NK-92 treated with Interleukin-12 subunit alpha and Interleukin-12 subunit beta, amount 100 ng/mL, for 24 hours (cell line): ENCODE results near the gene AGAP1.

Source experiments
- DNase-seq: peaks from one replicate; lab custom pipeline; 2025; lab: John Stamatoyannopoulos, UW

AGAP1 gene

DNA sequence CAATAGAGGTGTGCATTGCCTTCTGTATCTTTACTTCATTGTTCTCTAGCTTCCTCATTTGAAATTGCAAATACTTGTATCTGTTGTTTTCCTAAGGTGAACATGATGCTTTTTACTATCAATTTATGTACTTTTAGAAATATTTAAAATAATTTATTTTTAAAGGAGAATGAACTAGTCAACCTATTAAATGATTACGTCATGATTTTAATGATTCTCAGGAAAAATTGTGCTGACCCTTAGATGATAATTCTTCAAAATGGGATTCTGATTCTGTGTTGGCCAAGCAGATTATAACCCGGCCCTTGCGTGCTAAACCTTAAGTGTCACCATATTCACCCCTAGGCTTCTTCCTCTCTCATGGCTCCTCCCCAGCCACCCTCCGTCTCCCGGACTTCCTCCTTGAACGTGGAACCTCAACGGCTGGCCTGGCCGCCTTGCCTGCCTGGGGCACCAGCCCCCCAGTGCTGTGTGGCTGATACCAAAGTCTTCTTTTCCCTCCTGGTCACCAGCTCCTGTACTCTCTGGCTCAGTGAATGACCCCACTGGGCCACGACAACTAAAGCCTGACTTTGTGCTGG, 382.3 kb downstream of the AGAP1 start:
- no peak for DNase-seq

GRCh38 chr2:235877275-235877802, 383.5 kb downstream of the AGAP1 start:
- DNase-seq, result no peak

DNA sequence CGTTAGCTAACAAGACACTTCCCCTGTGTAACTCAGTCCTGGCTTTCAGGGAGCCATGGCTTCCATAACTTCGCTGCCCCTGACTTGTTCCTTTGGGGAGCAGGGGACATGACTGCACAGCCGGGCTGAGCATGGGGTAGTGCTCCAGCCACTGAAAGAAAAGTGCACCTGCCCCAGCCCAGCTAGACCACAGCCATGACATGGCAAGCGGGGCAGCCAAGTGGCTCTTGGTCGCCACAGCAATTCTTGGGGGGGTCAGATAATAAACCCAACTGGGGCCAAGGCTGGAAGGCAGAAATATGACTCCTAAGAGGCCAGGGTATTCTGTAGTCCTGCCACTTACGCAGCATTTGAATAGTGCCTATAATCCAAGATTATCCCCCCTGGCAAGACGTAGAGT, 385.3 kb downstream of the AGAP1 start:
- no peak for DNase-seq

- no peak for DNase-seq
These were observed 389.8 kb downstream of the AGAP1 start for GRCh38 chr2:235883675-235884074.

- DNase-seq, result no peak
These were observed 395.4 kb downstream of the AGAP1 start for GRCh38 chr2:235889302-235889630.

- DNase-seq, result no peak
These were observed 399.4 kb downstream of the AGAP1 start for GRCh38 chr2:235893129-235893698.

DNA sequence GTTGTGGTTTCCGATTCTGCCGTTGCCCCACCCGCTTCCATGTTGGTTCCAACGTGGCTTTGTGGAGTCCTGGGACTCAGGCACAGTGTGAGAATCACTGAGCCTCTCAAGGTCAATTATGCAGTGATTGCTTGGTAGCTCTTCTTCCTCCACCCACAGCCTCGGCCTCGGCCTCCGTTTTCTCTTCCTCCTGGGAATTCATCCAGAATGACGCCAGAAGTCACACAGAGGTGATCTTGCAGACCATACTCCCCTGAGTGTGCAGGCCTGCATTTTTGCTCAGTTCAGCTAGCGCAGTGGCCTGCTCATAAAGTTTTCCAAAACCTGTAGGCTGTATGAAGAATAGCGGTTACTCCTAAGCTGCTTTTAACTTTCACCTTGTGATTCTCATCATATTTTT, 401.0 kb downstream of the AGAP1 start:
- no peak for DNase-seq

DNA sequence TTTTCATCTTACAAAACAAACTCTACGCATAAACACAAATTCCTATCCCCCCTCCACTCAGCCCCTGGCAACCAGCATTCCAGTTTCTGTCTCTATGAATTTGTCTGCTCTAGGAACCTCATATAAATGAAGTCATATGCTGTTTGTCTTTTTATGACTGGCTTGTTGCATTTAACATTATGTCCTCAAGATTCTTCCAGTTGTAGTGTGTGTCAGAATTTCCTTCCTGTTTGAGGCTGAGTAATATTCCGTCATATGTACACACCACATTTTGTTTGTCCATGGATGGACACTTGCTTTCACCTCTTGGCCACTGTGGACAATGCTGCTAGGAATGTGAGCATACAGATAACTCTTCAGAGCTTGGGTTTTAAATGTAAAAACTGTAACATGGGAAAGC, 402.2 kb downstream of the AGAP1 start:
- no peak for DNase-seq

- no peak for DNase-seq
These were observed 404.1 kb downstream of the AGAP1 start for GRCh38 chr2:235897992-235898391.

DNA sequence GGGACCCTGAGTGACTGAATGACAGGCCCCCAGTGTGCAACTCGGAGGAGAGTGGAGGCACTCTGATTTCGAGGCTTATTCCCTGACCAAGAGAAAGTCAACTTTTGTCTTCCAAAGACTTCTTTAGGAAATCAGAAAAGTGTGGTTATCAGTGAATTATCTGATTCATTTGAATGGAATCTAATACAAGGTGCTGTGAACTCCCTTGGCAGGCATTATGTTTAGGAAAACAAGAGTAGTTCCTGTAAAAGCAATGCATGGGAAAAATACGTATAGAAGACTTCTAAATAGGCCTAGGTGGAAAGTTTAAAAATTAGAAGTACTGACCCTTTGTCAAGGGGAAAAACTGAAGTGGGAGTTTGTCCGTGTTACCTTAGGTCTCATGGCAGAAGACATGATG, 404.9 kb downstream of the AGAP1 start:
- no peak for DNase-seq

- DNase-seq, result no peak
These were observed 406.8 kb downstream of the AGAP1 start for GRCh38 chr2:235900631-235901030.

DNA sequence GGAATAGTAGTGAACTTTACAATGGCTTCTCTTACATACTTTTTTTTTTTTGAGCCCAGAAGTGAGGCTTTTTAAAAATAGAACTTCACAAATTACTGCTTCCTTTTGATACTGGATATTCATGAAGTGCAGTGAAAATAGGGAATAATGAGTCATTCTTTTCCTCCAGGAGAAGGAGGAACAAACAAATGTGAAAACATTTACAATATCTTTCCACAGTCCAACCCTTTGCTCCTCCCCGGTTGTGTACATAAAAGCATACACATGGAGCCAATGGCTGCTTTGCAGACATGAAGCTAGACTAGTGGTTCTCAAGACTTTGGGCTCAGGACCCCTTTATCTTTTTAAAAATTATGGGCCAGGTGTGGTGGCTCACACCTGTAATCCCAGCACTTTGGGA, 407.4 kb downstream of the AGAP1 start:
- DNase-seq, result no peak

DNA sequence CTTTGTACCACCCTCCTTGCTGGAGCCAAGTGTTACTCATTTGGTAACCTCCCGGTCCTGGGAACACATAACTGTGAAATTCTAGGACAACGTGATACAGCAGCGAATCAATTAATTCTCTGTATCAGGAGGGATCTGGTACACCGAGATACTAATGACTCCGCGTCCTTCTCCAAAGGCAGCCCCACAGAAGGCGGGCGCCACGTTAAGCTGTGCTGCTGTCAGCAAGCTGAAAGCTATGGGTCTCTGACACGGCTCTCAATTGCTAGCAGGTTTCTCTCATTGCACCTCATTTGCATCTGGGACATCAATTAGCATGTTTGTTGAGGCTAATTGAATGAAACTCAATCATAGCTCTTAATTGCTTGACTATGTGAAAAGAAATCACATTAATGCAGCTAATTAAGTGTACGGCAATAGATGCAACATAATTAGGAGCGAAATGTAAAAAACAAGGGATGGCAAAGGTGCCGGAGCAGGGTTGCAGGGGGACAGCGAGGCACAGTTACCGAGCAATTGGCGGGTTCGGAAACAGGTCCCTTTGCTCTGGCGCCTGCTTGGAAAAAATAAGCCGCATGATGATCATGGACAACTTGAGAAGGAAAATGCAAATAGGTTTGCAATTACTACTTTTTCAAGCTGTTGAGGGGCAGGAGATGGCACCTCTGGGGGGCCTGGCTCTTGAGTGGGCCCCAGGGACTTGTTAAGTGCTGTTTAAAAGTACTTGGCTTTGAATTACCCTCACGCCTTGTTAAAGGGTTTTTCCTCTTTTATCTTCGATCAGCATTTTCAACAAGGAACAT, 410.1 kb downstream of the AGAP1 start:
- DNase-seq, result no peak

GRCh38 chr2:235904585-235904931, 410.7 kb downstream of the AGAP1 start:
- no peak for DNase-seq

- no peak for DNase-seq
These were observed 415.0 kb downstream of the AGAP1 start for GRCh38 chr2:235908826-235909225.

DNA sequence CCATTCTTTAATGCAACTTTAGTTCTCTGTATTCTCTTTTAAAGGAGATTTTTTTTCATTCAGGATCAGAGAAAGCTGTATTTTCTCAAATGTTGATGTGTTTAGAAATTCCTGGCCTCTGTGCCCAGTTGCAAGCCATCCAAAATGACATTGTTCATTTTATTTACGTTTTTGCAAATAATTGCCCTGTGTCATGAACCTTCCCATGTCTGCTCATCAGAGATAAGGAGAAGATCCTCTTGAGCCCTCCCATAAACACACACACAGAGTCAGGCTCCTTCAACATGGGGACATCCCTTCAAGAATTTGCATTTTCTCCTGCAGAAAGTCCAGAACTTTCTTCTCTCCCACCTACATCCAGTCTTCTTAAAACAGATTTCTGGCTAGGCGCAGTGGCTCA, 415.5 kb downstream of the AGAP1 start:
- no peak for DNase-seq

- DNase-seq, result no peak
These were observed 416.2 kb downstream of the AGAP1 start for GRCh38 chr2:235910067-235910466.

DNA sequence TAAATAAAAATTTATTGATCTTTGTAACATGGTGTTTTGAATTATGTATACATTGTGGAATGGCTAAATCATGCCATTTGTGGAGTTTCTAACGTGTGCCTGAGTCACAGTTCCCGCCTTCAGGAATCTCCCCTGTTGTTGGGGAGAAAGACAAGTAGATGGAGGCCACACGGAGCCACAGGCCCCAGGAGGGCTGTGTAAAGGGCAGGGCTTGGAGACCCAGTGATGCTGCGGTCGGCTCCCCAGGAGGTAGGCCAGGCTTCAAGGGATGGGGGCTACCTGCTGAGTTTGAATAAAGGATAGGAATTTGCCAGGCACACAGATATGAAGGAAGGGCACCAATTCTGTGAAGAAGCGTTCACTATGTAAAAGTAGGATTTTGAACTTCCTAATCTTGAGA, 417.3 kb downstream of the AGAP1 start:
- DNase-seq, result no peak

GRCh38 chr2:235911633-235912233, 417.9 kb downstream of the AGAP1 start:
- DNase-seq, result no peak

GRCh38 chr2:235914756-235915155, 420.9 kb downstream of the AGAP1 start:
- DNase-seq, result no peak

DNA sequence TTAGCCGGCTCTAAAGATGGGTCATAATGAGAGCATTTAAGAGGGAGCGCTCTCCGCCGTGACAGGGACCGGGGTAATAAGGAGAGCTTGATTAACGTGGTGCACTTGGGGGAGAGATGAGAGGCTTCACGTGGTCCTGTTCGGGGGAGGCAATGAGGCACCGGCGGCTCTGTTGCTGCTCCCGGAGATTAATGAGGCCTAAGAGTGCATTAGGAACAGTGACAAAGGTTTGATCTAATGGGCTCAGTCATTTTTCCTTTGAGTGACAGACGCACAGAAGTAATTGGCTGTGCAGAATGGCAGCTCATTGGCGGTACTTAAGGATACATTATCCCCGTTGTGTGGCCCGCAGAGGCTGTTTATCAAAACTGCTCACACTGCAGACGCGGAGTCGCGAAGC, 423.7 kb downstream of the AGAP1 start:
- DNase-seq, result no peak

- no peak for DNase-seq
These were observed 425.0 kb downstream of the AGAP1 start for GRCh38 chr2:235918876-235919275.

DNA sequence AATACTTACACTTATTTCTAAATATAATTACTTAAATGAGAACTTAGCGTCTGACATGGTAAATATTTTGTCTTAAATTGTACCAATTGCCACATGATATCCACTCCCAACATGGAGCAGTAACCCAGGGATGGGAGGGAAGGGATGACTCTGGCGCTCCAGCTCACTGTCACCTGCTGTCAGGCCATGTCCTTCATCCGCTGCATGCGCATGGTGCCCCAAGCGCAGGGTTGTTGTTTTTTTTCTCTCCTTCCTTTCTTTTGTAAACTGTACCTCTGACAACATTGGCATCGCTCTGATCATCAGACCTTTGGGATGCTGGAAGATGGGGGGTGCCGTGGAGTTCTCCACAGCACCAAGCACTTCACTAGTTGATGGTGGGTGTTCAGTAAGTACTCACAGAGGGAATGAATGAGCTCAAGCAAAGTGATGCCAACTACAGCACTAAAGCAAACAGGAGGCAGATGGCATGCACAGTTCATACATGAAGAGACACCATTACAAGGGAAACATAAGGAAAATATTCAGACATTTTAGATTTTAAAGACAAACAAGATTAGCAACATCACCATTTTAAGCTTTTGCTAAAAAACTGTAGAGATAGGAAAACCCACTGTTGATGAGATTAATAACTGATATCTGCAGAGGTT, 426.5 kb downstream of the AGAP1 start:
- no peak for DNase-seq
